WERI-Rb-1 (cell line): ENCODE results near the gene NOD1.

Experiments
- DNase-seq: peaks from one replicate; pipeline ENCODE4 v3.0.0-alpha.2; 2020
- H3K27ac ChIP-seq: fragments of 250-450 bp; sonication (Bioruptor Pico); 2 replicates; pipeline ENCODE4 v1.5.1; 2020; ENCODE audit warnings: mild to moderate bottlenecking, moderate library complexity
- H3K27me3 ChIP-seq: fragments of 250-450 bp; sonication (Bioruptor Pico); 2 replicates; pipeline ENCODE4 v1.5.1; 2021; ENCODE audit warnings: mild to moderate bottlenecking, low read depth, moderate library complexity; ENCODE audit not compliant: insufficient read depth, severe bottlenecking
- H3K36me3 ChIP-seq: fragments of 250-450 bp; sonication (Bioruptor Pico); 2 replicates; pipeline ENCODE4 v1.5.1; 2020; ENCODE audit warnings: mild to moderate bottlenecking, moderate library complexity
- H3K4me3 ChIP-seq: 2 replicates; pipeline ENCODE4 v1.5.1; 2011; ENCODE audit warnings: low read depth, mild to moderate bottlenecking, control low read depth, low read length
- H3K9me3 ChIP-seq: fragments of 250-450 bp; sonication (Bioruptor Pico); 2 replicates; pipeline ENCODE4 v1.5.1; 2021; ENCODE audit warnings: mild to moderate bottlenecking, moderate library complexity; ENCODE audit not compliant: severe bottlenecking
- TF ChIP-seq, protein P1 (sequence below): IDR thresholded peaks from 2 replicates; pipeline ENCODE4 v1.5.1; 2011; ENCODE audit warnings: low read depth, mild to moderate bottlenecking, control low read depth, inconsistent platforms, low read length

The NOD1 gene

DNA sequence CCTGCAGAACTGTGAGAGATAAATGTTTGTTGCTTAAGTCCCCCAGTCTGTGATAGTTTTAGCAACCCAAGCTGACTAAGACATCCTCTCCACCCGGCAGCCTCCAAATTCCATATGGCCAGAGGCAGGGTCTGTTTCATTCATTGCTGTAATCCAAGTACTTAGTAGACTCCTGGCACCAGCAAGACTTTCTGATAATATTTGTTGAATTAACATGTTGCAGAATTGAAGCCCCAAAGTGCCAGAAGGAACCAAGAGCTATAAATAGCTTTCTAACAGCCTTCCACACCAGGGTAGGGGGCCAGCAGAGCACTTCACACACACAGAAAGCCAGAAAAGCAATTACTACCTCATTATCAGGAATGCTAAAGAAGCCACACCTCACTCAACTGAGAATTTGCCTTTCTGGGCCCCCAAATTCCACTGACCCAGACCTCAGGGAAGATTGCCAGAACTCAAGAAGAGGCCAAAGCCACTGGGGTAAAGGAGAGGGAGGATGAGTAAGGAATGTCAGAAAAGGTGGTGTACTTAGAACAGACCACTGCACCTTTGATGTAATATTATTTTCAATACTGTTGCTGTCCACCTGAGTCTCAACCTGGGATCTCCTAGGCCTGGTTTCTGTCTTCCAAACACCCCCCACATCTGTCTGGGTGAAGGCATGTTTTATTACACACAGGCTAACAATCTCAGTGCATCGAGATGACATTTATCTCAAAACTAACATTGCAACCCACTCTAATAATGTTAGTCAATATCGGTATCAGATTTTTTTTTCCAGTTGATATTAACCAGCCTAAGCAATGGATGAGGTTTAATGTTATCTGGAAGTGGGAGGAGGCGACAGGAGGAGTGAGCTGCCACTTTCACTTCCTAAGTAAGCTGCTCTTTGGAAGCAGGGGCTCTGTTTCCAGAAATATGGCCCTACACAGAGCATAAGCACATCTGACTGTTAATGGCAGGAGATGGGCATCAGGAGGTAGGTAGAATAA is 5.5 kb downstream of the NOD1 start:
- TF ChIP-seq, protein P1, sequence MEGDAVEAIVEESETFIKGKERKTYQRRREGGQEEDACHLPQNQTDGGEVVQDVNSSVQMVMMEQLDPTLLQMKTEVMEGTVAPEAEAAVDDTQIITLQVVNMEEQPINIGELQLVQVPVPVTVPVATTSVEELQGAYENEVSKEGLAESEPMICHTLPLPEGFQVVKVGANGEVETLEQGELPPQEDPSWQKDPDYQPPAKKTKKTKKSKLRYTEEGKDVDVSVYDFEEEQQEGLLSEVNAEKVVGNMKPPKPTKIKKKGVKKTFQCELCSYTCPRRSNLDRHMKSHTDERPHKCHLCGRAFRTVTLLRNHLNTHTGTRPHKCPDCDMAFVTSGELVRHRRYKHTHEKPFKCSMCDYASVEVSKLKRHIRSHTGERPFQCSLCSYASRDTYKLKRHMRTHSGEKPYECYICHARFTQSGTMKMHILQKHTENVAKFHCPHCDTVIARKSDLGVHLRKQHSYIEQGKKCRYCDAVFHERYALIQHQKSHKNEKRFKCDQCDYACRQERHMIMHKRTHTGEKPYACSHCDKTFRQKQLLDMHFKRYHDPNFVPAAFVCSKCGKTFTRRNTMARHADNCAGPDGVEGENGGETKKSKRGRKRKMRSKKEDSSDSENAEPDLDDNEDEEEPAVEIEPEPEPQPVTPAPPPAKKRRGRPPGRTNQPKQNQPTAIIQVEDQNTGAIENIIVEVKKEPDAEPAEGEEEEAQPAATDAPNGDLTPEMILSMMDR: no peak
- H3K4me3 ChIP-seq: no peak overlapping the region
- peak; percentile 34 for DNase-seq
- peak overlapping the region; percentile 21 for H3K27ac ChIP-seq
- H3K27me3 ChIP-seq: no peaks in the 10 kb centered on the region
- no peaks in the 10 kb centered on the region for H3K36me3 ChIP-seq
- no peaks in the 10 kb centered on the region for H3K9me3 ChIP-seq

DNA sequence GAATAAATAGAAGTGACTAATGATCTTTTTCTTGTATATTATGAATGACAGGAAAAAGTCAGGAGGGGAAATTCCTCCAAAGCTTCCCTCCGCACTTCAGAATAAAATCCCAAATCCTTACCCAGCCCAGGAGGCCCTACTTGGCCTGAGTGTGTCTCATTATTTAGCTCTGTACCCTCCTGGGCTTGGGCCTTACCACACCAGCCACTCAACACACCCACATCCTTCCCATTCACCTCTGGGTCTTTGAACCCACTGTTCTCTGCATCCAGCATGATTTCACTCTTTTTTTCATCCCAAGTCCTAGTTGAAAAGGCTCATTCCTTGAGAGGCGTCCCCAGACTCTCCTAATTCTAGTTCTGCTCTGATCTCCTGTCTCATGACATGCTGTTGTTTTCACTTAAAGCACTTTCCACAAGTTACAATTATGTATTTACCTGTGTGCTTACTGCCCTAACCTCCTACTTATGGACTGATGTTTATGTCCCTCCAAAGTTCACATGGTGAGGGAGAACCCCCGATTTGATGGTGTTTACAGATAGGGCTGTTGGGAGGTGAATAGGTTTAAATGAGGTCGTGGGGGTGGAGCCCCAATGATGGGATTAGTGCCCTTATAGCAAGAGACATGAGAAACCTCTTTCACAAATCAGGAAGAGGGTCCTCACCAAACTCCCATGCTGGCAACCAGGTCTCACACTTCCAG is 6.4 kb downstream of the NOD1 start:
- Histone ChIP-seq H3K27ac (peak overlapping the region; percentile 21; the same call in 1 of the 2 replicates), H3K4me3 (no peak overlapping the region), H3K9me3 (no peaks in the 10 kb centered on the region), H3K27me3 (no peaks in the 10 kb centered on the region), H3K36me3 (no peaks in the 10 kb centered on the region)
- no peak for DNase-seq
- TF ChIP-seq, protein P1: no peak

DNA sequence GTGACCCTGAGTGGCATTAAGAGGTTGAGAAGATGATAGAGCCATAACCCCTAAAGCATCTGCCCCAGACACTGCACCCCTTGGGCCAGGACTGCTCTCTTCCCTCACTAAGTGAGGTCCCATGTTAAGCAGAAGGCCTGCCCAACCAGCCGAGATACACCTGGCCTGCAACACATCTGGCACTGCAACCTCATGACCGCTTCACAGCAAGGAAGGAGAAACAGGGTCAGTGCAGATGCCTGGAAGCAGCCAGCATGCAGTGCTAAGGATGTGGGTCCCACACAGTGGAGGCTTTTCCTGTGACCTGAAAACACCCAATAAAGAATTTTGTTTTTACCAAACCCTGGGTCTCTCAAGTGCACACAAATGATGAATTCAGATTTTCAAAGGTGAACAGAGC is 7.4 kb downstream of the NOD1 start:
- H3K9me3 ChIP-seq: no peaks in the 10 kb centered on the region
- no peak for DNase-seq
- TF ChIP-seq, protein P1: no peak
- no peaks in the 10 kb centered on the region for H3K27me3 ChIP-seq
- peak overlapping the region; percentile 89 for H3K27ac ChIP-seq
- no peak overlapping the region for H3K4me3 ChIP-seq
- no peaks in the 10 kb centered on the region for H3K36me3 ChIP-seq

DNA sequence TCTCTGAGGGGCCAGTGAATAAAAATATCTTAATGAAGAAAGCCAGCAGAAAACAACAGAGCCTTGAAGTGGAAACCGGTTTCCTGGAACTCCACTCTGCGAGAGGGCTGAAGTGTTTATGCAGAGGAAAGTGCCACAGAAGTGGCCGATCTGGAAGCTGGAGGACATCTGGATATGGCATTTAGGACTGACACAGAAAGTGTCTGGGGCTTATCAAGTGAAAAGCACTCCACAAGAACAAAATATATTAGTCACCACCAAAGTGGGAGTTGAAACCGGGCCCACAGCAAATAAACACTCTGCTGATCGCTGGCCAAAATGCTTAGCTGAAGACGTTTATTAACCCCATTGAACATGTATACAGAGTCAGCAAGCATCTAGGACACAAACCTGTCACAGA is 7.8 kb downstream of the NOD1 start:
- Histone ChIP-seq H3K4me3 (no peak overlapping the region), H3K27ac (peak overlapping the region; percentile 89)
- DNase-seq: no peak

DNA sequence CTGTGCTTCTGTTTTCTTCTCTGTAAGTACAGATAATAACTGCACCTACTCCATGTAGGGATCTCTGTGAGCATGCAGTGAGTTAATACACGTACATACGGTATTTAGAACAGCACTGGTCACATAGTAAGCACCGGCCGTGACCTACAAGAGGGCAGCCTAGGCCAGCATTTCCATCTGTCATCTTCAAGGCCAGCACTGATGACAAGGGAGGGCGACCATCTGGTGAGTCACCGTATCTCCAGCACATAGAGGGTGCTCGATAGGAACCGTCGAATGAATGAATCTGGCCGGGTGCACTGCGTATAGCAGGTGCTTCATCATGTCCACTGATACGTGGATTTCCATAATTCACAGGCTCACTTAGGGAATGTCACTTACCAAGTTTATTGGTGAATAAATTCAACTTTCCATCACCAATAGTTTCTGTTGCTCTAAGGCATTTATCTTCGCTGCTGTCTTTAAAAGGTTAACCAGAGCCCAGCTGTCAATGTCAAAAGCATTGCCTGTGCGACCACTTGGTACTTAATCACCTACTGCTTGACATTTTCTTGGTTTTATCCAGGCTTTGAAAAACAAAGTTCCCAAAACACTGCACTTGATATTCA is 8.3 kb downstream of the NOD1 start:
- Histone ChIP-seq H3K27ac (peak overlapping the region; percentile 89), H3K9me3 (no peaks in the 10 kb centered on the region), H3K36me3 (no peaks in the 10 kb centered on the region), H3K27me3 (no peaks in the 10 kb centered on the region), H3K4me3 (peak overlapping the region; percentile 37)
- peak; percentile 93 for DNase-seq
- TF ChIP-seq, protein P1: no peak

More for the DNA sequence above, 7.8 kb downstream of the NOD1 start:
- Histone ChIP-seq H3K36me3 (no peaks in the 10 kb centered on the region), H3K9me3 (no peaks in the 10 kb centered on the region), H3K27me3 (no peaks in the 10 kb centered on the region)
- TF ChIP-seq, protein P1: no peak
